Skeletal muscle satellite cell (primary cell): Measurements from ENCODE around the gene DIAPH3.

Experiments
- H3K27me3 ChIP-seq: 2 replicates; pipeline ENCODE4 v1.7.0; 2013; ENCODE audit warnings: low read length; ENCODE audit not compliant: control insufficient read depth, insufficient read depth
- H3K36me3 ChIP-seq: 2 replicates; pipeline ENCODE4 v1.7.0; 2013; ENCODE audit warnings: mild to moderate bottlenecking, control low read depth, low read length; ENCODE audit not compliant: insufficient read depth
- H3K4me1 ChIP-seq: 2 replicates; pipeline ENCODE4 v1.7.0; 2013; ENCODE audit warnings: low read length; ENCODE audit not compliant: control insufficient read depth, insufficient read depth
- H3K4me2 ChIP-seq: 2 replicates; pipeline ENCODE4 v1.7.0; 2013; ENCODE audit warnings: mild to moderate bottlenecking, low read length
- H3K4me3 ChIP-seq: 2 replicates; pipeline ENCODE4 v1.7.0; 2013; ENCODE audit warnings: low read length
- H3K9ac ChIP-seq: 2 replicates; pipeline ENCODE4 v1.7.0; 2013; ENCODE audit warnings: mild to moderate bottlenecking, low read depth, low read length, moderate library complexity
- H3K9me3 ChIP-seq: replicated peaks from 2 replicates; pipeline ENCODE4 v1.7.0; 2013; ENCODE audit warnings: mild to moderate bottlenecking, control low read depth, low read length

The DIAPH3 gene

GRCh38 chr13:59738921-59739320 lies 424.8 kb downstream of the DIAPH3 start:
- H3K4me2 ChIP-seq: no peak overlapping the region
- no peak overlapping the region for H3K4me3 ChIP-seq
- H3K9me3 ChIP-seq: no peaks in the 10 kb centered on the region
- no peaks in the 10 kb centered on the region for H3K36me3 ChIP-seq
- H3K27me3 ChIP-seq: no peaks in the 10 kb centered on the region
- no peaks in the 10 kb centered on the region for H3K4me1 ChIP-seq
- H3K9ac ChIP-seq: no peak overlapping the region

- H3K36me3 ChIP-seq: no peaks in the 10 kb centered on the region
- peaks cover 7% of the 10 kb centered on the region for H3K4me1 ChIP-seq
- H3K9me3 ChIP-seq: no peaks in the 10 kb centered on the region
- no peak overlapping the region for H3K4me3 ChIP-seq
- no peak overlapping the region for H3K4me2 ChIP-seq
- H3K9ac ChIP-seq: no peak overlapping the region
- H3K27me3 ChIP-seq: no peaks in the 10 kb centered on the region
Observed at GRCh38 chr13:59734393-59734792, 429.3 kb downstream of the DIAPH3 start.

- no peak overlapping the region for H3K4me2 ChIP-seq
- no peaks in the 10 kb centered on the region for H3K9me3 ChIP-seq
- H3K4me1 ChIP-seq: peaks cover 7% of the 10 kb centered on the region
- H3K9ac ChIP-seq: no peak overlapping the region
- no peaks in the 10 kb centered on the region for H3K27me3 ChIP-seq
- no peaks in the 10 kb centered on the region for H3K36me3 ChIP-seq
- H3K4me3 ChIP-seq: no peak overlapping the region
Observed at GRCh38 chr13:59733744-59734143, 430.0 kb downstream of the DIAPH3 start.

GRCh38 chr13:59730026-59730425 lies 433.7 kb downstream of the DIAPH3 start:
- H3K27me3 ChIP-seq: no peaks in the 10 kb centered on the region
- H3K4me3 ChIP-seq: no peak overlapping the region
- H3K9me3 ChIP-seq: no peaks in the 10 kb centered on the region
- peaks cover 7% of the 10 kb centered on the region for H3K4me1 ChIP-seq
- no peaks in the 10 kb centered on the region for H3K36me3 ChIP-seq
- H3K4me2 ChIP-seq: no peak overlapping the region
- no peak overlapping the region for H3K9ac ChIP-seq

GRCh38 chr13:59728896-59729545 lies 434.7 kb downstream of the DIAPH3 start:
- no peaks in the 10 kb centered on the region for H3K36me3 ChIP-seq
- H3K9ac ChIP-seq: no peak overlapping the region
- no peaks in the 10 kb centered on the region for H3K9me3 ChIP-seq
- no peak overlapping the region for H3K4me2 ChIP-seq
- no peak overlapping the region for H3K4me3 ChIP-seq
- H3K4me1 ChIP-seq: peaks cover 7% of the 10 kb centered on the region
- no peaks in the 10 kb centered on the region for H3K27me3 ChIP-seq

- Histone ChIP-seq H3K9me3 (no peaks in the 10 kb centered on the region), H3K4me3 (no peak overlapping the region), H3K4me2 (no peak overlapping the region), H3K36me3 (no peaks in the 10 kb centered on the region), H3K4me1 (no peaks in the 10 kb centered on the region), H3K9ac (no peak overlapping the region), H3K27me3 (no peaks in the 10 kb centered on the region)
Observed at GRCh38 chr13:59721926-59722910, 441.5 kb downstream of the DIAPH3 start.

GRCh38 chr13:59715611-59716010 lies 448.1 kb downstream of the DIAPH3 start:
- Histone ChIP-seq H3K27me3 (no peaks in the 10 kb centered on the region), H3K4me1 (no peaks in the 10 kb centered on the region), H3K36me3 (no peaks in the 10 kb centered on the region), H3K4me2 (no peak overlapping the region), H3K4me3 (no peak overlapping the region), H3K9ac (no peak overlapping the region), H3K9me3 (no peaks in the 10 kb centered on the region)

GRCh38 chr13:59710996-59711701 lies 452.6 kb downstream of the DIAPH3 start:
- no peaks in the 10 kb centered on the region for H3K36me3 ChIP-seq
- H3K4me2 ChIP-seq: no peak overlapping the region
- no peaks in the 10 kb centered on the region for H3K27me3 ChIP-seq
- H3K9ac ChIP-seq: no peak overlapping the region
- H3K4me3 ChIP-seq: no peak overlapping the region
- H3K4me1 ChIP-seq: no peaks in the 10 kb centered on the region
- H3K9me3 ChIP-seq: no peaks in the 10 kb centered on the region

GRCh38 chr13:59710416-59710815 lies 453.3 kb downstream of the DIAPH3 start:
- Histone ChIP-seq H3K9me3 (no peaks in the 10 kb centered on the region), H3K9ac (no peak overlapping the region), H3K4me2 (no peak overlapping the region), H3K27me3 (no peaks in the 10 kb centered on the region), H3K4me3 (no peak overlapping the region), H3K4me1 (no peaks in the 10 kb centered on the region), H3K36me3 (no peaks in the 10 kb centered on the region)

- Histone ChIP-seq H3K9me3 (no peaks in the 10 kb centered on the region), H3K27me3 (no peaks in the 10 kb centered on the region), H3K4me3 (no peak overlapping the region), H3K36me3 (no peaks in the 10 kb centered on the region), H3K9ac (no peak overlapping the region), H3K4me2 (no peak overlapping the region), H3K4me1 (no peaks in the 10 kb centered on the region)
Observed at GRCh38 chr13:59706101-59706976, 457.4 kb downstream of the DIAPH3 start.

GRCh38 chr13:59702269-59702668 lies 461.5 kb downstream of the DIAPH3 start:
- peaks cover 8% of the 10 kb centered on the region for H3K4me1 ChIP-seq
- H3K4me3 ChIP-seq: no peak overlapping the region
- H3K9me3 ChIP-seq: no peaks in the 10 kb centered on the region
- H3K4me2 ChIP-seq: no peak overlapping the region
- H3K27me3 ChIP-seq: no peaks in the 10 kb centered on the region
- H3K9ac ChIP-seq: no peak overlapping the region
- H3K36me3 ChIP-seq: no peaks in the 10 kb centered on the region
